GM12878 (cell line): ENCODE data around the gene KCNIP3. TPM values are rescaled to one million over a fixed set of nuclear protein-coding genes. Genes with fewer than 3 reads are reported as not detected.

Experiments used
- ATAC-seq: fragments of 200-7000 bp; cut with Tn5 transposase; 3 replicates; pipeline ENCODE4 v1.9.1; 2020; ENCODE audit warnings: mild to moderate bottlenecking, moderate library complexity
- BruUV-seq: library from RNA; stranded (reverse); fragments of 400-500 nt; replicated peaks from 2 replicates; lab custom pipeline; 2021; lab: Mats Ljungman, UMichigan
- CTCF ChIA-PET: fragments of 300-600 bp; sonication (Branson Sonifier 250); formaldehyde crosslinking; extraction: SDS; loops from one replicate; lab custom pipeline; 2021; ENCODE audit warnings: inconsistent platforms; lab: Yijun Ruan, JAX
- POLR2A ChIA-PET: fragments of 350-600 bp; formaldehyde crosslinking; extraction: SDS; loops from one replicate; lab custom pipeline; 2021; ENCODE audit warnings: inconsistent platforms; lab: Charles Lee
- RAD21 ChIA-PET: fragments of 300-600 bp; sonication (Branson Sonifier 250); formaldehyde crosslinking; loops from one replicate; lab custom pipeline; 2023; ENCODE audit warnings: antibody characterized with exemption; ENCODE audit not compliant: unreplicated experiment; lab: Charles Lee
- SMC1A ChIA-PET: fragments of 300-600 bp; sonication (Branson Sonifier 250); formaldehyde crosslinking; loops from one replicate; lab custom pipeline; 2023; ENCODE audit not compliant: unreplicated experiment, uncharacterized antibody; lab: Charles Lee
- DNase-seq: peaks from one replicate; pipeline ENCODE4 v3.0.0-alpha.2; 2011; ENCODE audit warnings: low read depth, low spot score
- FAIRE-seq: peaks from 3 replicates; lab custom pipeline; 2011; peaks lifted over from hg19 to GRCh38; lab: Jason Lieb, UNC
- H2AFZ ChIP-seq: 2 replicates; pipeline ENCODE4 v1.6.0; 2011; ENCODE audit warnings: low read depth, low read length, control low read depth; ENCODE audit not compliant: control insufficient read depth
- H3K27ac ChIP-seq: 2 replicates; pipeline ENCODE4 v1.5.1; 2011; ENCODE audit warnings: control low read depth; ENCODE audit not compliant: control insufficient read depth, insufficient read depth
- H3K27me3 ChIP-seq, 2 experiments: replicated peaks in 1 of 2; 2 replicates each; pipeline versions ENCODE4 v1.6.0 to v1.6.1; 2011; ENCODE audit warnings: low read length in 1 of 2; ENCODE audit not compliant: control insufficient read depth in 2 of 2, insufficient read depth in 2 of 2
- H3K36me3 ChIP-seq, 2 experiments: 2 replicates each; pipeline ENCODE4 v1.5.1; 2011; ENCODE audit warnings: low read length in 1 of 2; ENCODE audit not compliant: control insufficient read depth in 2 of 2, insufficient read depth in 2 of 2
- H3K4me1 ChIP-seq: 2 replicates; pipeline ENCODE4 v1.6.1; 2011; ENCODE audit warnings: mild to moderate bottlenecking, low read length, moderate library complexity, mixed read lengths; ENCODE audit not compliant: control insufficient read depth, insufficient read depth
- H3K4me2 ChIP-seq: 2 replicates; pipeline ENCODE4 v1.6.0; 2011; ENCODE audit warnings: control low read depth; ENCODE audit not compliant: control insufficient read depth, insufficient read depth
- H3K4me3 ChIP-seq: fragments of 200-600 bp; sonication (generic); 2 replicates; pipeline ENCODE4 v1.5.1; 2016
- H3K79me2 ChIP-seq: 2 replicates; pipeline ENCODE4 v1.6.0; 2011; ENCODE audit warnings: low read length; ENCODE audit not compliant: control insufficient read depth, insufficient read depth
- H3K9ac ChIP-seq: 2 replicates; pipeline ENCODE4 v1.8.0; 2011; ENCODE audit warnings: low read length, control low read depth, mixed read lengths; ENCODE audit not compliant: control insufficient read depth, insufficient read depth
- H3K9me3 ChIP-seq: replicated peaks from 3 replicates; pipeline ENCODE4 v1.5.1; 2011; ENCODE audit warnings: mild to moderate bottlenecking, low read length; ENCODE audit not compliant: control insufficient read depth, insufficient read depth
- H4K20me1 ChIP-seq: 2 replicates; pipeline ENCODE4 v1.6.0; 2011; ENCODE audit not compliant: control insufficient read depth, insufficient read depth
- CBFB ChIP-seq: IDR thresholded peaks from 2 replicates; pipeline ENCODE4 v1.6.1; 2016; ENCODE audit warnings: antibody characterized with exemption, low read depth
- CBX5 ChIP-seq: sonication (generic); IDR thresholded peaks from 2 replicates; pipeline ENCODE4 v1.6.1; 2016; ENCODE audit warnings: low read depth, moderate library complexity, mild to moderate bottlenecking, inconsistent platforms
- FOXM1 ChIP-seq: IDR thresholded peaks from 2 replicates; pipeline ENCODE4 v1.6.1; 2012; ENCODE audit warnings: low read depth, mild to moderate bottlenecking, inconsistent platforms, low read length, moderate library complexity
- GATAD2B ChIP-seq: fragments of 450-650 bp; conservative IDR thresholded peaks from 2 replicates; pipeline ENCODE4 v1.6.1; 2017; ENCODE audit warnings: low read depth, mild to moderate bottlenecking, moderate library complexity
- IKZF1 ChIP-seq: fragments of 450-650 bp; conservative IDR thresholded peaks from 2 replicates; pipeline ENCODE4 v1.6.1; 2017; ENCODE audit warnings: antibody characterized with exemption, mild to moderate bottlenecking
- KAT2A ChIP-seq: conservative IDR thresholded peaks from 2 replicates; pipeline ENCODE4 v1.6.1; 2011; ENCODE audit warnings: low read depth, low read length; ENCODE audit not compliant: control insufficient read depth
- MEF2B ChIP-seq: fragments of 450-650 bp; IDR thresholded peaks from 2 replicates; pipeline ENCODE4 v1.6.1; 2018; ENCODE audit warnings: mild to moderate bottlenecking, moderate library complexity; ENCODE audit not compliant: partially characterized antibody, poor library complexity, severe bottlenecking
- MYC ChIP-seq: IDR thresholded peaks from 2 replicates; pipeline ENCODE4 v1.6.1; 2011; ENCODE audit warnings: mild to moderate bottlenecking, low read length, moderate library complexity, inconsistent platforms; ENCODE audit not compliant: insufficient read depth, insufficient replicate concordance, insufficient read length, severe bottlenecking
- NR2F1 ChIP-seq: fragments of 450-650 bp; conservative IDR thresholded peaks from 2 replicates; pipeline ENCODE4 v1.6.1; 2017; ENCODE audit warnings: mild to moderate bottlenecking
- RB1 ChIP-seq: fragments of 450-650 bp; formaldehyde crosslinking; IDR thresholded peaks from 2 replicates; pipeline ENCODE4 v1.6.1; 2017; ENCODE audit warnings: mild to moderate bottlenecking, borderline replicate concordance
- REST ChIP-seq: IDR thresholded peaks from 2 replicates; pipeline ENCODE4 v1.6.1; 2012; ENCODE audit warnings: mild to moderate bottlenecking, low read depth, low read length
- STAT1 ChIP-seq: fragments of 450-650 bp; conservative IDR thresholded peaks from 2 replicates; pipeline ENCODE4 v1.6.1; 2014; ENCODE audit warnings: antibody characterized with exemption, mild to moderate bottlenecking
- SUPT20H ChIP-seq: IDR thresholded peaks from 2 replicates; pipeline ENCODE4 v1.6.1; 2011; ENCODE audit warnings: low read depth, mild to moderate bottlenecking, low read length, moderate library complexity, borderline replicate concordance; ENCODE audit not compliant: control insufficient read depth
- WGBS: methylation state at CpG from one replicate; pipeline ENCODE4 v1.1.6; 2016; ENCODE audit warnings: low lambda C conversion rate; ENCODE audit not compliant: insufficient replicate concordance, insufficient coverage; ENCODE audit errors: missing lambda C conversion rate; 5-methylcytosine and 5-hydroxymethylcytosine counted together
- in situ Hi-C: fragments of 300-500 bp; cut with MboI; formaldehyde crosslinking; loops from 9 replicates; pipeline ENCODE4 v1.14.3; 2018; ENCODE audit warnings: mixed read lengths
- intact Hi-C: fragments of 100-400 bp; cut with micrococcal nuclease; formaldehyde crosslinking; loops from one replicate; pipeline ENCODE4 v1.14.2; 2022; ENCODE audit not compliant: unreplicated experiment
- polyA plus RNA-seq, 11 experiments: library from polyadenylated mRNA; depleted of rRNA in 4 of 11; unstranded in 6 of 11; stranded (reverse) in 5 of 11; fragments of >200 nt; fragmentation: Nextera tagmentation in 4 of 11; fragmentation: Illumina TruSeq in 1 of 11; extraction: Ambion mirVana in 4 of 11; extraction: Trizol in 1 of 11; gene quantifications; 1 replicate in 1 of 11; 2 replicates in 10 of 11; pipeline versions ENCODE4 v1.2.1 to v1.2.3, GENCODE V29; 2011 to 2016; ENCODE audit warnings: inconsistent platforms in 2 of 11, missing spikeins in 2 of 11, low read depth in 1 of 11
- total RNA-seq, 4 experiments: library from RNA; depleted of rRNA in 3 of 4; stranded (reverse); fragments of >200 nt in 3 of 4; fragmentation: Illumina TruSeq in 1 of 4; extraction: Trizol in 1 of 4; gene quantifications; 2 replicates each; pipeline versions ENCODE4 v1.2.1 to v1.2.3, GENCODE V29; 2013 to 2021

Gene KCNIP3
- total and polyA plus RNA-seq, 10 of the 15 experiments (the other 5 are each of a cell fraction or from before 2014, with no cell fraction given): not detected

- intact Hi-C loops: no loop called here
- CTCF ChIA-PET: no interaction called here
- Histone ChIP-seq H3K4me1 (no peaks in the 10 kb centered on the region), H3K4me3 (no peak overlapping the region), H3K9ac (no peak overlapping the region), H3K27me3 (no peaks in the 10 kb centered on the region), H3K27ac (no peak overlapping the region), H2AFZ (no peak overlapping the region), H4K20me1 (no peaks in the 10 kb centered on the region), H3K79me2 (no peaks in the 10 kb centered on the region), H3K4me2 (no peak overlapping the region), H3K36me3 (no peaks in the 10 kb centered on the region), H3K9me3 (no peaks in the 10 kb centered on the region)
- peak; percentile 60; the same call in 1 of the 2 replicates for TF ChIP-seq REST
- no peak for TF ChIP-seq IKZF1
- SMC1A ChIA-PET: no interaction called here
- in situ Hi-C loops: no loop called here
- no TSS peak for BruUV-seq
- no peak for DNase-seq
- WGBS: 40% methylated on average over 13 of the region's 13 CpGs
- ATAC-seq: no peak
- POLR2A ChIA-PET: no interaction called here
- no peak for FAIRE-seq
- RAD21 ChIA-PET: no interaction called here
Observed at GRCh38 chr2:95284886-95285541, 12.1 kb upstream of the KCNIP3 start.

- Histone ChIP-seq H3K36me3 (no peaks in the 10 kb centered on the region), H3K27ac (no peak overlapping the region), H4K20me1 (no peaks in the 10 kb centered on the region), H3K27me3 (no peaks in the 10 kb centered on the region), H3K4me1 (no peaks in the 10 kb centered on the region), H3K9ac (no peak overlapping the region), H2AFZ (no peak overlapping the region), H3K9me3 (no peaks in the 10 kb centered on the region; the same call in 2 of the 3 replicates), H3K79me2 (no peaks in the 10 kb centered on the region), H3K4me2 (no peak overlapping the region), H3K4me3 (no peak overlapping the region)
- ATAC-seq: no peak
- RAD21 ChIA-PET: no interaction called here
- no TSS peak for BruUV-seq
- no peak for FAIRE-seq
- POLR2A ChIA-PET: no interaction called here
- CTCF ChIA-PET: no interaction called here
- DNase-seq: no peak
- intact Hi-C loops (no loop called here), in situ Hi-C loops (no loop called here)
- WGBS: 6% methylated on average over 4 of the region's 4 CpGs
- TF ChIP-seq MEF2B: no peak
- TF ChIP-seq SUPT20H: no peak
- TF ChIP-seq KAT2A: no peak
- TF ChIP-seq CBX5: no peak
- no peak for TF ChIP-seq STAT1
- no peak for TF ChIP-seq GATAD2B
- no peak for TF ChIP-seq FOXM1
- TF ChIP-seq RB1: no peak
- TF ChIP-seq CBFB: no peak
- TF ChIP-seq NR2F1: no peak
- TF ChIP-seq MYC: no peak
- SMC1A ChIA-PET: no interaction called here
Observed at GRCh38 chr2:95285542-95285932, 11.6 kb upstream of the KCNIP3 start.
